ENCODE results near the gene ACTR10.
"Not testable (repeated sequence)": the region's sequence is repeated elsewhere in the genome, so short reads cannot be mapped to it uniquely, and the experiment has no call there.

Gene ACTR10

DNA sequence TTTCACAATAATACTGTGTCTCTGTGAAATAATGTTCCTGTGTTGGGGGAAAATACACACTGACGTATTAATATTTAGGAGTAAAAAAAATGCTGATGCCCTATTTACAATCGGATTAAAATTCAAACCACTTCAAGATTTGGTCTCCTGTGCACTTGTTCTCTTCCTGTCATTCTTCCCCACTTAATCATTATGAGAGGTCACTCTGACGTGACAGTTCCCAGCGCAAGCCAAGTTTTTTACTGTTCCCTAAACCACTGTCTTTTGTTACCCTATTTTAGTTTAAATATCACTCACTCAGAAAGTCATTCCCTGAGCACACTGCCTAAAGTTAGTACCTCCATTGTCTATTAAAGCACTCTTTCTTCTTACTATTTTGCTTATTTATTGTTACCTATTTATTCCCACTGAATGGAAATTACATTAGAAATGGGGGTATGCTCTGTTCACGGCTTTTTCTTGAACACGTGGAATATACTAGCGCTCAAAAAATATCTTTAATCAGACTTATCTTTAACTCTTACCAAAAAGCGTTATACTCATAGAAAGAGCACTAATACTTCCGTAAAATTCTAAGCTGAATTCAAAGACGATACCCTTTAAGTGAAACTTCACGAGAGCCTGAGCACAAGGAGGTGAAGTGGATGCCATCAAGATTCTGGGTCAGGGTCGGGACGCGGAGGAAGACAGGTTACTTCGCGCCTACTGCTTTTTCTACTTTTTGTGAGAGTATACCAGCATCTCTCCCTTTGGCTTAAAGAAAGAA is 44.0 kb downstream of the ACTR10 start:
- no peak for DNase-seq (ENCODE audit: low read depth)
- TF ChIP-seq, protein P1, sequence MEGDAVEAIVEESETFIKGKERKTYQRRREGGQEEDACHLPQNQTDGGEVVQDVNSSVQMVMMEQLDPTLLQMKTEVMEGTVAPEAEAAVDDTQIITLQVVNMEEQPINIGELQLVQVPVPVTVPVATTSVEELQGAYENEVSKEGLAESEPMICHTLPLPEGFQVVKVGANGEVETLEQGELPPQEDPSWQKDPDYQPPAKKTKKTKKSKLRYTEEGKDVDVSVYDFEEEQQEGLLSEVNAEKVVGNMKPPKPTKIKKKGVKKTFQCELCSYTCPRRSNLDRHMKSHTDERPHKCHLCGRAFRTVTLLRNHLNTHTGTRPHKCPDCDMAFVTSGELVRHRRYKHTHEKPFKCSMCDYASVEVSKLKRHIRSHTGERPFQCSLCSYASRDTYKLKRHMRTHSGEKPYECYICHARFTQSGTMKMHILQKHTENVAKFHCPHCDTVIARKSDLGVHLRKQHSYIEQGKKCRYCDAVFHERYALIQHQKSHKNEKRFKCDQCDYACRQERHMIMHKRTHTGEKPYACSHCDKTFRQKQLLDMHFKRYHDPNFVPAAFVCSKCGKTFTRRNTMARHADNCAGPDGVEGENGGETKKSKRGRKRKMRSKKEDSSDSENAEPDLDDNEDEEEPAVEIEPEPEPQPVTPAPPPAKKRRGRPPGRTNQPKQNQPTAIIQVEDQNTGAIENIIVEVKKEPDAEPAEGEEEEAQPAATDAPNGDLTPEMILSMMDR (conservative IDR thresholded peaks at IDR 0.05; ENCODE audit: low read length): no peak
- peak overlapping the region; percentile 75 for H3K4me3 ChIP-seq (ENCODE audit: low read length)

DNA sequence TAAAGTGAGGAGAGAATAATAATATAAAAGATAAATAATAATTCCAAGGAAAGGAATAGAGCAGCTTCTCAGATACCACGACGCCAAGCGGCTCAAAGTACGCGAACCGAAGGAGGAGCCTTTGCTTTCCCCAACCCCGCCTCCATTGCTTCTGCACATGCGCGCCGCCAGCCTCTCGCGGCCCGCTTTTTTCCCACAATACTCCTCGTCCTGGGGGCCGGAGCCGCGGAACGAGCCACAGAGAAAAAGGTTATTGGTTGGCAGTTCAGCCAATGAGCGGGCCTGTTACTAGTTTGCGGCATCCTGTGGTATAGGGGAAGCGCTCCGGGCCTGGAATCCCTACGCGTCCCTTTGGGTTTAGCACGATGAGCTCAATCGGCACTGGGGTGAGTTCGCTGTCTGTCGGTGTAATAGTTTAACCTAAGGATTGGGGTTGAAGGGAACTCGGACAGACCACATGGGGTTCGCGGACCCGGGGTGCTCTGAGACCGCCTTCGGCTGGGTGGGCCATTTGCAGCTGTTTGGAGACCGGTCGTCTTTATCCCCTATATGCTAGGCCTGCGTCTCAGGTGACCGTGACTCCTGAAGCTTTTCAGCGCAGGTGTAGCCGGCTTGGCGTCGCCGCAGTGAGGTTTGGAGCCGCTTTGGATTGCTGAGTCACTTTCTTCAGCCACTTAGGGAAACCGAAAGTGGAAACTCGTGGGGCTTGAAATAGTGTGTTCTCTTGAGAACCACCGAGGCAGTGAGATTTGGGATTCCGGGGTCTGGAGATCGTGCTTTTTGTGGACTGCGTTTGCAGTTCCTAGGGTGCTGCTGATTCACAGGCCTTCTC is 44.8 kb downstream of the ACTR10 start, which contains the start of gene PSMA3:
PSMA3 (plus strand) TSS at position 288 of the 832 bp plus-strand sequence; CDS start at position 366, 78 bp downstream.
- peak; percentile 96 for DNase-seq (ENCODE audit: low read depth)
- H3K4me3 ChIP-seq (ENCODE audit: low read length): peak within 1 kb of the TSS; percentile 98
- TF ChIP-seq, protein P1 (conservative IDR thresholded peaks at IDR 0.05; ENCODE audit: low read length): peak; percentile 29

DNA sequence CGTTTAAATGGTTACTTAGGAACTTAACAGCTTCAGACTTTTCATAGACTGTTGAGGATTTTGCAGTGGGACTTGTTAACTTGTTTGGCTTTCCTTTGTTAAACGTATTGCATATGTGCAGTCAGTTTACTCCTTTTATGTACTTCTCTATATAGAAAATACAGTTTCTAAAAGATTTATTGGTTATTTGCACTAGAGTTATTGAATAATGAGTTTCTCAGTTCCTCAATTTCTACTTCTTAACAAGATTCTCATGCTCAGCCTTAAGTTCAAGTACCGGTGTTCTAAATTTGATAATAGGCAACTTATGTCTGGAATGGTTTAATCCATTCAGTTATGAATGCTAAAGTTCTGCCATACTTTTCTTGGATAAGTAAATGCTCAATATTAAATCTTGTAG is 45.6 kb downstream of the ACTR10 start:
- TF ChIP-seq, protein P1 (conservative IDR thresholded peaks at IDR 0.05; ENCODE audit: low read length): no peak
- DNase-seq (ENCODE audit: low read depth): no peak
- H3K4me3 ChIP-seq (ENCODE audit: low read length): peak overlapping the region; percentile 98

DNA sequence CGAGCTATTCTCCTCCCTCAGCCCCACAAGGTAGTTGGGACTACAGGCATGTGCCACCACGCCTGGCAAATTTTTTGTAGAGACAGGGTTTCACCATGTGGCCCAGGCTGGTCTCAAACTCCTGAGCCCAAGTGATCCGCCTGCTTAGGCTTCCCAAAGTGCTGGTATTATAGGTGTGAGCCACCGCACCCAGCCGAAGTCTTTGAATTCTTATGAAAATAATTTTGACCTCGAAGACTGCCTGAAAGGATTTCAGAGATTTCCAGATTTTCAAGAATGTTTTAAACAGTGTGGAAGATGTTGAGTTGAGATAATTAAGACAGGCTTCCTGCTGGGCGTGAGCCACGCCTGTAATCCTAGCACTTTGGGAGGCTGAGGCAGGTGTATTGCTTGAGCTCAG is 49.7 kb downstream of the ACTR10 start:
- DNase-seq (ENCODE audit: low read depth): no peak
- no peak overlapping the region for H3K4me3 ChIP-seq (ENCODE audit: low read length)
- TF ChIP-seq, protein P1 (conservative IDR thresholded peaks at IDR 0.05; ENCODE audit: low read length): no peak

DNA sequence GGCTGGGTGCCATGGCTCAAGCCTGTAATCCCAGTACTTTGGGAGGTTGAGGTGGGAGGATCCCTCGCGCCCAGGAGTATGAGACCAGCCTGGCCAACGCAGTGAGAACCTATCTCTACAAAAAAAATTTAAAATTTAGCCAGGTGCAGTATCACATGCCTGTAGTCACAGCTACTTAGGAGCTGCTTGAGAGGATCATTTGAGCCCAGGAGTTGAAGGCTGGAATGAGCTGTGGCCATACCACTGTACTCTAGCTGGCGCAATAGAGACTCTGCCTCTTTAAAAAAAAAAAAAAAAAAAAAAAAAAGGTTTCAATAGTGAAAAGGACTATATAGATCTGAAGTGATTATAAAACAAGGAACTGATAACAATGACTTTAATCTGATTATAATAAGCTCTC is 58.2 kb downstream of the ACTR10 start:
- TF ChIP-seq, protein P1 (conservative IDR thresholded peaks at IDR 0.05; ENCODE audit: low read length): no peak
- DNase-seq (ENCODE audit: low read depth): no peak
- H3K4me3 ChIP-seq (ENCODE audit: low read length): no peak overlapping the region

DNA sequence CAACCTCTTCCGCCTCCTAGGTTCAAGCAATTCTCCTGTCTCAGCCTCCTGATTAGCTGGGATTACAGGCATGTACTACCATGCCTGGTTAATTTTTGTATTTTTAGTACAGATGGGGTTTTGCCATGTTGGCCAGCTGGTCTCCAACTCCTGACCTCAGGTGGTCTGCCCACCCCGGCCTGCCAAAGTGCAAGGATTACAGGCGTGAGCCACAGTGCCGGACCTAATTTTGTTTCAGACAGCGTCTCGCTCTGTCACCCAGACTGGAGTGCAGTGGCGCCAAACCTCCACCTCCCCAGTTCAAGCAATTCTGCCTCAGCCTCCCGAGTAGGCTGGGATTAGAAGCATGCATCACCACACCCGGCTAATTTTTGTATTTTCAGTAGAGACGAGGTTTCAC is 62.1 kb downstream of the ACTR10 start:
- not testable (repeated sequence) for H3K4me3 ChIP-seq (ENCODE audit: low read length); DNase-seq (ENCODE audit: low read depth)

DNA sequence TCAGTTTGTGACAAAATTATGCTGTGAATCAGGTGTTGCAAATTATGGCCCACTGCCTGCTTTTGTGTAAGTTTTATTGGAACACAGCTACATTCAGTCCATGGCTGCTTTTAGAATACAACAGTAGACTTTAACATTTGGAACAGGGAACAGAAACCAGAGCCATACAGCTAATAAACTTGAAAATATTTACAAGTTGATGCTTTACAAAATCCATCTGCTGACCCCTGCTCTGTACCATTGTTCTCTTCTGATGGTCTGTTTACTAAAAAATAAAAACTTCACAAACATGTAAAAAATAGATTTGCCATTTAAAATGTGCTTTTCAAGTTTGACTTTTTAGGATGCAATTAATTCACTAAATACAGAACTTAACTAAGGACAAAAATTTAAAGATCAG is 65.5 kb downstream of the ACTR10 start:
- DNase-seq (ENCODE audit: low read depth): no peak
- H3K4me3 ChIP-seq (ENCODE audit: low read length): no peak overlapping the region
- TF ChIP-seq, protein P1 (conservative IDR thresholded peaks at IDR 0.05; ENCODE audit: low read length): no peak

All from AG10803 (cell line).